Activated naive CD4-positive, alpha-beta T cell treated with anti-CD3 and anti-CD28 coated beads for 36 hours (primary cell): Measurements from ENCODE around the gene LIPG. TPM values are rescaled to one million over a fixed set of nuclear protein-coding genes. Genes with fewer than 3 reads are reported as not detected.

ENCODE experiments used
- CTCF ChIA-PET: fragments of 350-600 bp; sonication (Branson Sonifier 250); formaldehyde crosslinking; loops from one replicate; lab custom pipeline; 2021; ENCODE audit warnings: antibody characterized with exemption; lab: Charles Lee
- DNase-seq: peaks from one replicate; pipeline ENCODE4 v3.0.0-alpha.2; 2020
- H3K27ac Mint-ChIP-seq: one replicate; pipeline ENCODE4 v1.8.0; 2021; ENCODE audit warnings: mild to moderate bottlenecking, mixed read lengths
- H3K27me3 Mint-ChIP-seq: one replicate; pipeline ENCODE4 v1.8.0; 2021; ENCODE audit warnings: low read depth, mixed read lengths
- H3K36me3 Mint-ChIP-seq: one replicate; pipeline ENCODE4 v1.8.0; 2021; ENCODE audit warnings: low read depth, mixed read lengths
- H3K4me1 Mint-ChIP-seq: one replicate; pipeline ENCODE4 v1.8.0; 2021; ENCODE audit warnings: low read depth, mixed read lengths
- H3K4me3 Mint-ChIP-seq: one replicate; pipeline ENCODE4 v1.8.0; 2021; ENCODE audit warnings: mild to moderate bottlenecking, moderate library complexity, mixed read lengths
- H3K9me3 Mint-ChIP-seq: one replicate; pipeline ENCODE4 v1.8.0; 2021; ENCODE audit warnings: mixed read lengths
- intact Hi-C: fragments of 100-400 bp; cut with micrococcal nuclease; formaldehyde crosslinking; loops from one replicate; pipeline ENCODE4 v1.15.1; 2023
- total RNA-seq, 2 experiments: library from RNA; stranded (reverse); gene quantifications; one replicate each; pipeline ENCODE4 v1.2.3, GENCODE V29; 2021

LIPG gene
- total RNA-seq, 2 experiments from 2014 or later: 0.22 to 0.45 TPM

DNA sequence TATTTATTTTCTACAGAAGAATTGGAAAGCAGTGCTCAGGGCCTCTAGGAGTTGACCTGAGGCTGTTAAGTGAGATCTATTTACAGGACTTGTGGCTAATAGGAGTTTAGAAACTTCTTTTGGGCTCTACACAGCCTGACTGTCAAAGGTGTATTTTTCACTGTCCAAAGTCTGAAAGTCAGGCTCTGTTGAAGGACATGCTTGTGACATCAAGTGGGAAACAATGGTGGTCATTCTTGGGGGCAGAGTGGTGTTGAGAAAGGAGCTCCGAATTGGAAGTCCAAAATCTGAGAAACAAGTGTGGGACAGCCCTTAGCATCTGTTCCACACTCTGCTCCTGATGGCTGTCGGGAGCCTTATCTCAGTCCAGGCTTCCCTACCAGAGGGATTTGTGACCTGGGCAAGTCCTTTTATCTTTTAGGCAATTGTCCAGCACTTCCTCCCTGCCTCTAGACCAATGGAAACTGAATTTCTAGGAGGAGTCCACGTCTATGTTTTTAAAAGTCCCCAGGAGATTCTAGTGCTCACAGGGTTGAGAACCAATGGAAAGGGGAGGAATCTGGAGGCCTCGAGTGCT, 76.4 kb downstream of the LIPG start:
- Mint-ChIP-seq H3K36me3 (no peaks in the 10 kb centered on the region), H3K27ac (no peak overlapping the region), H3K4me3 (no peak overlapping the region), H3K27me3 (peaks cover 2% of the 10 kb centered on the region), H3K4me1 (no peaks in the 10 kb centered on the region), H3K9me3 (no peaks in the 10 kb centered on the region)
- CTCF ChIA-PET: no interaction called here
- no peak for DNase-seq
- intact Hi-C loops: no loop called here

DNA sequence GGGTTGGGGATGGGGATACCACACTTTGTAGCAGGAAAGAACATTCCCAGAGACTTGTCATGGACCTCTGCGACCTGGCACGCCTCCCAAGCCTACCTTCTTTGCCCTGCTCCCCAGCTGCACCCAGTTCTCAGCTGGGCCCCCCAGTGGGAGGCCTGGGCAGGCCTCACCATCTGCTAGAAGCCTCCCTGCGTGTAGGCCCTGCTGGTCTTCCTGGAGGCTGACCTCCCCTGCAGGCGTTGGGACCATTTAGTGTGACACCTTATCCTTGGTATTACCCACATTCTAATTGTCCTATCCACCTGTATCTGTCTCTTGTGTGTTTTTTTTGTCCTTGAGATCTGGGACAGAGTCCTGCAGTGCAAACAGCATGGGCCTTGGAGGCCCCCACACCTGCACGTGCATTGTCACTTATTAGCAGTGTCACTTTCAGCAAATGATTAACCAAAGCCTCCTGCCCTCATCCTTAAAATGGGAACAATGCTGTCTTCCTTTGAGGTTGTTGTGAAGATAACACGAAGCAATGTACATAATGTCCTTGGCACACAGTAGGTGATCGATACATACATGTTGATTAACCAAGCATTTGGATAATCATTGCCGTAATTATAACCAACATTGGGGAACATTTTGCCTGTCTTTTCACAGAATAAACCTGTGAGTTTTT, 77.2 kb downstream of the LIPG start:
- no peak overlapping the region for H3K27ac Mint-ChIP-seq
- CTCF ChIA-PET: interaction anchor here (0.7 kb wide), 1 partner anchor 84 kb away, joined by 3 read pairs; no protein-coding TSS in a partner anchor
- intact Hi-C loops: no loop called here
- peaks cover 2% of the 10 kb centered on the region for H3K27me3 Mint-ChIP-seq
- H3K4me3 Mint-ChIP-seq: no peak overlapping the region
- no peak for DNase-seq
- no peaks in the 10 kb centered on the region for H3K9me3 Mint-ChIP-seq
- no peaks in the 10 kb centered on the region for H3K36me3 Mint-ChIP-seq
- H3K4me1 Mint-ChIP-seq: no peaks in the 10 kb centered on the region

DNA sequence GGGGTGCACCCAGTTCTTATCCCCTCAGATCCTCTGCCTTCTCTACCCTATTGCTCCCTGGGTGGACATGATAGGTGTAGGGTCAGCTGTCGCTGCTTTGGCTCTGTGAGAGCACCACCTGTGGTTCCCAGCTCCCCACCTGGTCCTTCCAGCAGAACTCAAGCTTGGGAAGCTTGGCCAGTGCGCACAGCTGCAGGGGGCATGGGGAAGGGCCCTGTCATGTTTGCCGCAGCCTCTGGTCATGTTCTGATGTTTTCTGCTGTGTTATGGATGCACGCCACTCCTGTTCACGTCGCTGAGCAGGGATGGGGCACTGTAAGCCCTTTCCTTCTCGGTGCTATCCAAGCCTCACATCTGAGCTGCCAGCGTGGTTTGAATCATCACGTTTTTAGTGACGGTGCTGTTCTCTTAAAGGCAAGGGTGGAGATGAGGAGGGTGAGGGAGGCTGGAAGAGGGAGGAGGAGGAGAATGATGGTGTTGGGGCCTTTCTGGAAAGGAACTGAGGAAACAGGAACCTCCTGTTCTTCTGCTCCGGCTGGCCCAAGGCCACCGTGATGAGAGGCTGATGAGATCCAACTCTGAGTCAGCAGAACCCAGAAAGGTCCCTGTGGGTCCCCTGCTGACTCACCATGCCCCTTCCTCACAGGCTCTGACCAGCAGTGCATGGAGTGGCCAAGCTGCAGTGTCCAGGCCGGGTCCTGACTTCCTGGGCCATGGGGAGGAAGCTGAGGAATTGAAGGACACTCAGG, 78.0 kb downstream of the LIPG start:
- H3K27me3 Mint-ChIP-seq: peaks cover 2% of the 10 kb centered on the region
- H3K4me1 Mint-ChIP-seq: no peaks in the 10 kb centered on the region
- no peaks in the 10 kb centered on the region for H3K9me3 Mint-ChIP-seq
- intact Hi-C loops: no loop called here
- CTCF ChIA-PET: interaction anchor here (0.7 kb wide), 1 partner anchor 83 kb away, joined by 3 read pairs; no protein-coding TSS in a partner anchor
- DNase-seq: no peak
- no peak overlapping the region for H3K27ac Mint-ChIP-seq
- H3K4me3 Mint-ChIP-seq: no peak overlapping the region
- H3K36me3 Mint-ChIP-seq: no peaks in the 10 kb centered on the region

DNA sequence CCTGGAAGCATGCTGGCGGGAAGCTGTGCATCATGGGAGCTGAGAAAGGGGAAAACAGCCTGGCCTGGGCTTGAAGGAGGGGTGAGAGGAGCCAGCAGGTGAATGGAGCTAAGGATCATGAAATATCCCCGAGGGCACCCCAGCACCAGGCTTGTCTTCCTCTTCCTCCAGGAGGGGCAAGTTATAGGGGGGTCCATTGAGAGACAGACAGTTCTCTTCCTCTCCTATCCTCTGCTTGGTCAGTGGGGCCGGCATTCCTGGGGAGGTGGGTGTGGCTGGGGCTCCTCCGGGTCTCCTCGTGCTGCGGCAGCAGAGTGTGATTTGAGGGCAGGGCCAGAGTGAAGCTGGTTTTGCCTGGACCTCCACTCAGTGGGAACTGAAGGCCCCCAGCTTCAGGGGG, 78.9 kb downstream of the LIPG start:
- Mint-ChIP-seq H3K4me1 (no peaks in the 10 kb centered on the region), H3K4me3 (no peak overlapping the region), H3K27me3 (peaks cover 2% of the 10 kb centered on the region), H3K27ac (no peak overlapping the region), H3K36me3 (no peaks in the 10 kb centered on the region), H3K9me3 (no peaks in the 10 kb centered on the region)
- DNase-seq: no peak
- CTCF ChIA-PET: interaction anchor here (0.6 kb wide), 1 partner anchor 290 kb away, joined by 3 read pairs; no protein-coding TSS in a partner anchor
- intact Hi-C loops: no loop called here

DNA sequence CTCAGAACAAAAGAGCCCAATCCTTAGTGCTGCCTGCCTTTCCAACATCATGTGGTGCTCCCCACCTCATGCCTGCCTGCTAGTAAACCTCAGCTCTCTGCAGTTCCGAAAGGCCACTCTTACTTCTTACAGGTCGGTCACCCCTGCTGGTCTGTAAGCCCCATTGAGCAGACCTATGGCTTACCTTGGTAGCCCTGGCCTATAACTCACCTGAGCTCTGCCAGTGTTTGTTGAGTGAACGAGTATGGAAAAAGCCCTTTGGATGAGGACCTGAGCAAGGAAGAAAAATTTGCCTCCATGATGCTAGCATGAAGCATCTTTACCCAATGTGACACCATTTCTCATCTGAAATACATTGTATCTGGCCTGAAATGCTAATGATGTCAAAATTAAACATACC, 83.3 kb downstream of the LIPG start:
- Mint-ChIP-seq H3K9me3 (no peaks in the 10 kb centered on the region), H3K4me1 (no peaks in the 10 kb centered on the region), H3K27ac (no peak overlapping the region), H3K36me3 (no peaks in the 10 kb centered on the region), H3K27me3 (peaks cover 2% of the 10 kb centered on the region), H3K4me3 (no peak overlapping the region)
- CTCF ChIA-PET: no interaction called here
- no peak for DNase-seq
- intact Hi-C loops: no loop called here

DNA sequence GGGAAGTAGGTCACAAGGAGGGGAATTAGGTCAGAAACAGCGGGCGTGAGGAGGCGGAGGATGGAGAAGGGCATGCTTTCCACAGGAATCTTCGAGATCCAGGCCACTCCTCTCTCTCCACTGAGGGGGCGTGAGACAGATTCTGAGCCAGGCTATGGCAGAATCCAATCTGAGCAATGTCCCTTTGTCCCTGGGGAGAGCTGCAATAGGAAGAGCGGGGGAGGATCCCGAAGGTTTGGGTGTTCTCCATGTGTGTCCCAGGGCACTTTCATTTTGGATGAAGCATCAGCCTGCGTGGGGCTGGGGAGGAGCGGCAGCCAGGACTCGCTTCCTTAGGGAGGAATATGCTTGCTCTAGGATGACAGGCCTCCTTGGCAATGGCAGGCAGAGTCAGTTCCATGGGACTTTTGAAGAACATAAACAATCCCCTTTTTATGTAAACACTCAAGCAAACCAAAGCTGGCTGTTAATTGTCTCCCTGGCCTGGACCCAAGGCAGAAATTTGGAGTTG, 84.0 kb downstream of the LIPG start:
- no peak for DNase-seq
- H3K27me3 Mint-ChIP-seq: peaks cover 2% of the 10 kb centered on the region
- CTCF ChIA-PET: interaction anchor here (0.7 kb wide), 1 partner anchor 194 kb away, joined by 5 read pairs; no protein-coding TSS in a partner anchor
- H3K36me3 Mint-ChIP-seq: no peaks in the 10 kb centered on the region
- intact Hi-C loops: no loop called here
- H3K4me1 Mint-ChIP-seq: no peaks in the 10 kb centered on the region
- no peak overlapping the region for H3K27ac Mint-ChIP-seq
- no peaks in the 10 kb centered on the region for H3K9me3 Mint-ChIP-seq
- no peak overlapping the region for H3K4me3 Mint-ChIP-seq

DNA sequence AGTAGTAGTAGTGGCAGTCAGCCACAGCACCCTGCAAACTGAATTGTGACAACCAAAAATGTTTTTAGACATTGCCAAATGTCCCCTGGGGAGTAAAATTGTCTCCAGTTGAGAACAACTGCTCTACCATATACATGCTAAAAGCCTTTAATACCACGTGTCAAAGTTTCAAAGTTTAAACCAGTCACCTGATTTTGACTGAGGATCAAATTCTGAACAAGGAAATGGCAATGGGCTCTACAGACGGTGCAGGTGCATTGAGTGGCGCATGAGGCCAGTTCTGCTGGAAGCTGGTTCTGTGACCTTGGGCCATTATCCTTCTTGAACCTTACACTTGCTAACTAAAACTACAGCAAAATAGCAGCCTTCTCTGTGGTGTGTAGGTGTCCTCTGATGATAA, 85.0 kb downstream of the LIPG start:
- Mint-ChIP-seq H3K4me1 (no peaks in the 10 kb centered on the region), H3K36me3 (no peaks in the 10 kb centered on the region), H3K4me3 (no peak overlapping the region), H3K9me3 (no peaks in the 10 kb centered on the region), H3K27me3 (no peaks in the 10 kb centered on the region), H3K27ac (no peak overlapping the region)
- intact Hi-C loops: no loop called here
- CTCF ChIA-PET: interaction anchor here (0.7 kb wide), 1 partner anchor 193 kb away, joined by 5 read pairs; no protein-coding TSS in a partner anchor
- DNase-seq: no peak

DNA sequence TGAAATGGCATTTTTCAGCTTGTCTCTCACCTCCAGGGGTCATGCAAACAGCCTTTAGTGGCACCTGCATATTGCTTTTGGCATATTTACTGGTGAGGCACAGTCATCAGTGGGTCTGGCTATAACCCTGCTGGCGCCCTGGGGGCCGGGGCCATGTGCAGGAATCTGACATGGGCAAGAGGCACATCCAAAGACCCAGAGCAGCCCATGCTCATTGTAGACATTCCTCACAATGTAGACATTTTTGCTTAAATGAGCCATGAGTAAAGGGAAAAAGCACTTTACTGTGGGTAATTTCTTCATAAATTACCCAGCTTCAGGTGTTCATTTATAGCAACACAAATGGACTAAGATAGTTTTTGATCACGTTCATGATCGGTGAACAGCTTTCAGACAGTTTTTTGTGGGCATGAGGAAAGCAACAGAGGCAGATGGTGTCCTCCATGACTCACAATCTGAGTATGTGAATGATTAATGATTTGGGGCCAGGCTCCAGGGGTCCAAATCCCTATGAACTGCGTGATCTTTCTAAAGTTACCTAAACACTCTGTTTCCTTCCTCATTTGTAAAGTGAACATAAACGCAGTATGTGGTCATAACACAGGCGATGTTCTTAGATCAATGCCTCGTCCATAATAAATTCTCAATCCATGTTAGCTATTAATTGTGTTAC, 85.8 kb downstream of the LIPG start:
- Mint-ChIP-seq H3K9me3 (no peaks in the 10 kb centered on the region), H3K4me1 (no peaks in the 10 kb centered on the region), H3K27ac (no peak overlapping the region), H3K4me3 (no peak overlapping the region), H3K27me3 (no peaks in the 10 kb centered on the region), H3K36me3 (no peaks in the 10 kb centered on the region)
- CTCF ChIA-PET: no interaction called here
- intact Hi-C loops: no loop called here
- no peak for DNase-seq

DNA sequence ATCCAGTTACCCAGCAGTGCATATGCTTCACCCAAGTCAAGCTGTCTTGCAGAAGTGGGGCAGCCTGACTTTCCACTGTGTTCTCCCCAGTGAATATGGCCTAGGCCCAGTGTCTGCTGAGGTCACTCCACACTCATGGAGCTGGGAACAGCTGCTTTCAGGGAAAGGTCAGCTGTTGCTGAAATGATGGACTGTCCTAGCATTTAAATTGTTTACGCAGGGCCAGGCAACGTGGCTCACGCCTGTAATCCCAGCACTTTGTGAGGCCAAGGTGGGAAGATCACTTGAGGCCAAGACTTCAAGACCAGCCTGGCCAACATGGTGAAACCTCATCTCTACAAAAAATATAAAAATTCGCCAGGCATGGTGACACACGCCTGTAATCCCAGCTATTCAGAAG, 86.5 kb downstream of the LIPG start:
- Mint-ChIP-seq H3K4me1 (peaks cover 3% of the 10 kb centered on the region), H3K27me3 (no peaks in the 10 kb centered on the region), H3K36me3 (no peaks in the 10 kb centered on the region), H3K27ac (no peak overlapping the region), H3K4me3 (no peak overlapping the region), H3K9me3 (no peaks in the 10 kb centered on the region)
- intact Hi-C loops: no loop called here
- no peak for DNase-seq
- CTCF ChIA-PET: interaction anchor here (0.6 kb wide), 1 partner anchor 280 kb away, joined by 3 read pairs; no protein-coding TSS in a partner anchor

Other genes starting within 250 kb of the LIPG start
- gene DYM, start 101.4 kb upstream of the LIPG start, total RNA-seq: 10 to 100 TPM; 60.2 to 61.2 TPM
- 10 to 100 TPM; 24.1 to 26.6 TPM for gene C18orf32, start 74.8 kb upstream of the LIPG start, total RNA-seq
- gene RPL17, start 69.6 kb upstream of the LIPG start, total RNA-seq: 1,000 to 10,000 TPM; 2,807 to 2,916 TPM